GM23338 (cell line): ENCODE results near the gene JAKMIP3. TPM values are rescaled to one million over a fixed set of nuclear protein-coding genes. Genes with fewer than 3 reads are reported as not detected.

ENCODE experiments used
- ATAC-seq: fragments of 200-7000 bp; cut with Tn5 transposase; 3 replicates; pipeline ENCODE4 v1.9.1; 2020
- DNase-seq: peaks from one replicate; pipeline ENCODE4 v3.0.0-alpha.2; 2015; ENCODE audit warnings: low spot score
- H2AFZ ChIP-seq: fragments of 200-600 bp; sonication (generic); 2 replicates; pipeline ENCODE4 v1.8.0; 2016; ENCODE audit warnings: antibody characterized with exemption, mild to moderate bottlenecking, moderate library complexity
- H3F3A ChIP-seq: fragments of 200-600 bp; sonication (generic); replicated peaks from 2 replicates; pipeline ENCODE4 v1.8.0; 2017; ENCODE audit warnings: antibody characterized with exemption, mixed run types, low read depth
- H3K27ac ChIP-seq: fragments of 200-600 bp; sonication (generic); 2 replicates; pipeline ENCODE4 v1.6.1; 2016; ENCODE audit warnings: low read depth
- H3K27me3 ChIP-seq: fragments of 200-600 bp; sonication (generic); 2 replicates; pipeline ENCODE4 v1.8.0; 2016; ENCODE audit warnings: mild to moderate bottlenecking, mixed run types, moderate library complexity; ENCODE audit not compliant: insufficient read depth
- H3K36me3 ChIP-seq: fragments of 200-600 bp; sonication (generic); 2 replicates; pipeline ENCODE4 v1.8.0; 2016; ENCODE audit warnings: mild to moderate bottlenecking; ENCODE audit not compliant: insufficient read depth
- H3K4me1 ChIP-seq: fragments of 200-600 bp; sonication (generic); 2 replicates; pipeline ENCODE4 v1.8.0; 2016; ENCODE audit warnings: mild to moderate bottlenecking, moderate library complexity; ENCODE audit not compliant: insufficient read depth
- H3K4me2 ChIP-seq: fragments of 200-600 bp; sonication (generic); 2 replicates; pipeline ENCODE4 v1.7.1; 2017; ENCODE audit warnings: mixed run types
- H3K4me3 ChIP-seq: fragments of 200-600 bp; sonication (generic); 2 replicates; pipeline ENCODE4 v1.6.1; 2016; ENCODE audit warnings: mixed run types
- H3K79me2 ChIP-seq: fragments of 200-600 bp; sonication (generic); replicated peaks from 2 replicates; pipeline ENCODE4 v1.8.0; 2017; ENCODE audit warnings: mild to moderate bottlenecking; ENCODE audit not compliant: insufficient read depth
- H3K9me2 ChIP-seq: fragments of 200-600 bp; sonication (generic); 2 replicates; pipeline ENCODE4 v1.8.0; 2017; ENCODE audit not compliant: insufficient read depth
- H4K20me1 ChIP-seq: fragments of 200-600 bp; sonication (generic); replicated peaks from 2 replicates; pipeline ENCODE4 v1.8.0; 2017; ENCODE audit warnings: mild to moderate bottlenecking; ENCODE audit not compliant: insufficient read depth
- H3K27ac Mint-ChIP-seq: 2 replicates; pipeline ENCODE4 v1.8.0; 2020; ENCODE audit warnings: inconsistent platforms, mild to moderate bottlenecking, moderate library complexity, mixed read lengths
- H3K27me3 Mint-ChIP-seq: 3 replicates; pipeline ENCODE4 v1.8.0; 2022; ENCODE audit warnings: low read depth, mild to moderate bottlenecking, moderate library complexity, mixed read lengths, inconsistent platforms; ENCODE audit not compliant: insufficient read depth, poor library complexity
- H3K36me3 Mint-ChIP-seq: 3 replicates; pipeline ENCODE4 v1.8.0; 2021; ENCODE audit warnings: low read depth, mild to moderate bottlenecking, inconsistent platforms, moderate library complexity, mixed read lengths
- H3K4me1 Mint-ChIP-seq: 3 replicates; pipeline ENCODE4 v1.8.0; 2020; ENCODE audit warnings: mild to moderate bottlenecking, inconsistent platforms, mixed read lengths
- H3K4me3 Mint-ChIP-seq: 3 replicates; pipeline ENCODE4 v1.8.0; 2021; ENCODE audit warnings: moderate library complexity, mild to moderate bottlenecking, inconsistent platforms, mixed read lengths
- H3K9me3 Mint-ChIP-seq: 3 replicates; pipeline ENCODE4 v1.8.0; 2020; ENCODE audit warnings: moderate library complexity, mild to moderate bottlenecking, inconsistent platforms, mixed read lengths
- CREB1 ChIP-seq: fragments of 250-450 bp; sonication (Bioruptor Pico); IDR thresholded peaks from 2 replicates; pipeline ENCODE4 v1.5.0; 2020; ENCODE audit warnings: low read depth, mild to moderate bottlenecking, moderate library complexity
- EZH2phosphoT487 ChIP-seq: fragments of 200-600 bp; sonication (generic); IDR thresholded peaks from one replicate; pipeline ENCODE4 v1.8.1; 2018; ENCODE audit warnings: antibody characterized with exemption; ENCODE audit not compliant: unreplicated experiment
- JUNB ChIP-seq: IDR thresholded peaks from one replicate; pipeline ENCODE4 v1.6.1; 2016; ENCODE audit warnings: antibody characterized with exemption; ENCODE audit not compliant: unreplicated experiment
- POLR2AphosphoS5 ChIP-seq: IDR thresholded peaks from 2 replicates; pipeline ENCODE4 v1.6.1; 2016; ENCODE audit warnings: antibody characterized with exemption, low read depth
- ZNF462 ChIP-seq: fragments of 250-450 bp; sonication (Bioruptor Pico); IDR thresholded peaks from 2 replicates; pipeline ENCODE4 v1.5.0; 2020; ENCODE audit warnings: mild to moderate bottlenecking, moderate library complexity
- polyA plus RNA-seq: library from polyadenylated mRNA; unstranded; fragments of >200 nt; fragmentation: Nextera tagmentation; extraction: Ambion mirVana; gene quantifications from 2 replicates; pipeline ENCODE4 v1.2.1, GENCODE V29; 2016
- total RNA-seq: library from RNA; depleted of rRNA; stranded (reverse); fragments of >200 nt; shearing (Covaris generic); gene quantifications from 2 replicates; pipeline ENCODE4 v1.2.3, GENCODE V29; 2014
- TF ChIP-seq, protein P1 (sequence below): IDR thresholded peaks from one replicate; pipeline ENCODE4 v1.6.1; 2018; ENCODE audit warnings: antibody characterized with exemption; ENCODE audit not compliant: unreplicated experiment

The JAKMIP3 gene
- total and polyA plus RNA-seq, 2 experiments from 2014 or later, result 0.87 to 1.2 TPM

DNA sequence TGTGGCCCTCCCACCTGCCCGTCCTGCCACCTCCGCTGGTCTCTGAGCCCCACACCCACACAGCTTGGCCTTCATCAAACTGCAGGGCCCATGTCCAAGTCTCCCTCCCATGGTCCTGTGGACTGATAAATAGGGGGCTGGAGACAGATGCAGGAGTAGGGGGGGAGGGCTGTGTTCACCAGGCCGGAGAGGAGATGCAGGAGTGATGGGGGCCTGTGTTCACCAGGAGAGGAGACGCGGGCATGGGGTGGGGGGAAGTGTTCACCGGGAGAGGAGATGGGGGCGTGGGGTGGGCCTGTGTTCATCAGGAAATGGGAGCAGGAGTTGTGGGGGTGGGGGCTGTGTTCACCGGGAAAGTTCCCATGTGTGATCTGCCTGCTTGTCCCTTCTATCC lies 37.0 kb downstream of the JAKMIP3 start (continued):
- TF ChIP-seq, protein P1, sequence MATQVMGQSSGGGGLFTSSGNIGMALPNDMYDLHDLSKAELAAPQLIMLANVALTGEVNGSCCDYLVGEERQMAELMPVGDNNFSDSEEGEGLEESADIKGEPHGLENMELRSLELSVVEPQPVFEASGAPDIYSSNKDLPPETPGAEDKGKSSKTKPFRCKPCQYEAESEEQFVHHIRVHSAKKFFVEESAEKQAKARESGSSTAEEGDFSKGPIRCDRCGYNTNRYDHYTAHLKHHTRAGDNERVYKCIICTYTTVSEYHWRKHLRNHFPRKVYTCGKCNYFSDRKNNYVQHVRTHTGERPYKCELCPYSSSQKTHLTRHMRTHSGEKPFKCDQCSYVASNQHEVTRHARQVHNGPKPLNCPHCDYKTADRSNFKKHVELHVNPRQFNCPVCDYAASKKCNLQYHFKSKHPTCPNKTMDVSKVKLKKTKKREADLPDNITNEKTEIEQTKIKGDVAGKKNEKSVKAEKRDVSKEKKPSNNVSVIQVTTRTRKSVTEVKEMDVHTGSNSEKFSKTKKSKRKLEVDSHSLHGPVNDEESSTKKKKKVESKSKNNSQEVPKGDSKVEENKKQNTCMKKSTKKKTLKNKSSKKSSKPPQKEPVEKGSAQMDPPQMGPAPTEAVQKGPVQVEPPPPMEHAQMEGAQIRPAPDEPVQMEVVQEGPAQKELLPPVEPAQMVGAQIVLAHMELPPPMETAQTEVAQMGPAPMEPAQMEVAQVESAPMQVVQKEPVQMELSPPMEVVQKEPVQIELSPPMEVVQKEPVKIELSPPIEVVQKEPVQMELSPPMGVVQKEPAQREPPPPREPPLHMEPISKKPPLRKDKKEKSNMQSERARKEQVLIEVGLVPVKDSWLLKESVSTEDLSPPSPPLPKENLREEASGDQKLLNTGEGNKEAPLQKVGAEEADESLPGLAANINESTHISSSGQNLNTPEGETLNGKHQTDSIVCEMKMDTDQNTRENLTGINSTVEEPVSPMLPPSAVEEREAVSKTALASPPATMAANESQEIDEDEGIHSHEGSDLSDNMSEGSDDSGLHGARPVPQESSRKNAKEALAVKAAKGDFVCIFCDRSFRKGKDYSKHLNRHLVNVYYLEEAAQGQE, result no peak
- TF ChIP-seq CREB1 (CRISPR knock-in tag) (no peak), EZH2phosphoT487 (no peak), JUNB (no peak)

- Histone ChIP-seq H3K27me3 (no peaks in the 10 kb centered on the region), H3F3A (no peaks in the 10 kb centered on the region), H3K36me3 (no peaks in the 10 kb centered on the region), H3K4me3 (no peak overlapping the region), H3K4me2 (no peak overlapping the region), H3K27ac (no peak overlapping the region), H2AFZ (no peak overlapping the region), H4K20me1 (no peaks in the 10 kb centered on the region), H3K79me2 (no peaks in the 10 kb centered on the region), H3K9me2 (no peaks in the 10 kb centered on the region), H3K4me1 (no peaks in the 10 kb centered on the region)
- ATAC-seq (no peak), DNase-seq (no peak)
- TF ChIP-seq POLR2AphosphoS5, result no peak
- TF ChIP-seq EZH2phosphoT487, result no peak
- TF ChIP-seq ZNF462, result no peak
- Mint-ChIP-seq H3K9me3 (no peaks in the 10 kb centered on the region), H3K27me3 (peaks cover 6% of the 10 kb centered on the region), H3K27ac (no peak overlapping the region), H3K4me3 (no peak overlapping the region), H3K4me1 (no peaks in the 10 kb centered on the region), H3K36me3 (no peaks in the 10 kb centered on the region)
These were observed 37.6 kb downstream of the JAKMIP3 start for GRCh38 chr10:132103116-132103910.
